Natural killer cell (primary cell): ENCODE measurements around the gene UPF3B. TPM values are rescaled to one million over a fixed set of nuclear protein-coding genes. Genes with fewer than 3 reads are reported as not detected.

Experiments
- ATAC-seq, 3 donors: fragments of 150-1000 bp in 2 of 3; fragments of 200-7000 bp in 1 of 3; cut with Tn5 transposase; 1 replicate in 1 of 3; 2 replicates in 2 of 3; pipeline ENCODE4 v1.10.0; 2021; ENCODE audit warnings: mild to moderate bottlenecking in 2 of 3, moderate library complexity in 2 of 3
- DNase-seq, 2 donors: peaks; one replicate each; pipeline versions ENCODE4 v3.0.0 to v3.0.0-alpha.2; 2013 to 2021; ENCODE audit warnings: mixed read lengths in 1 of 2
- H3K27ac ChIP-seq: one replicate; pipeline ENCODE4 v1.5.1; 2013; ENCODE audit warnings: mild to moderate bottlenecking, low read length
- H3K27me3 ChIP-seq: one replicate; pipeline ENCODE4 v1.6.1; 2013; ENCODE audit warnings: low read length; ENCODE audit not compliant: control insufficient read depth, insufficient read depth
- H3K36me3 ChIP-seq: one replicate; pipeline ENCODE4 v1.6.1; 2013; ENCODE audit warnings: low read length; ENCODE audit not compliant: control insufficient read depth, insufficient read depth
- H3K4me1 ChIP-seq: one replicate; pipeline ENCODE4 v1.6.1; 2013; ENCODE audit warnings: low read length; ENCODE audit not compliant: control insufficient read depth, insufficient read depth
- H3K4me3 ChIP-seq: one replicate; pipeline ENCODE4 v1.5.1; 2013; ENCODE audit warnings: low read length
- H3K9me3 ChIP-seq: one replicate; pipeline ENCODE4 v1.6.1; 2013; ENCODE audit warnings: low read length; ENCODE audit not compliant: control insufficient read depth, insufficient read depth
- H3K27ac Mint-ChIP-seq, 2 donors: one replicate each; pipeline ENCODE4 v1.8.0; 2022; ENCODE audit warnings: mild to moderate bottlenecking in 2 of 2, mixed read lengths in 2 of 2, moderate library complexity in 1 of 2
- H3K27me3 Mint-ChIP-seq, 2 donors: one replicate each; pipeline ENCODE4 v1.8.0; 2022; ENCODE audit warnings: low read depth in 2 of 2, mixed read lengths in 2 of 2
- H3K36me3 Mint-ChIP-seq: one replicate; pipeline ENCODE4 v1.8.0; 2022; ENCODE audit warnings: mixed read lengths
- H3K4me1 Mint-ChIP-seq, 2 donors: one replicate each; pipeline ENCODE4 v1.8.0; 2022; ENCODE audit warnings: mixed read lengths in 2 of 2
- H3K4me3 Mint-ChIP-seq: one replicate; pipeline ENCODE4 v1.8.0; 2022; ENCODE audit warnings: mild to moderate bottlenecking, moderate library complexity, mixed read lengths
- H3K9me3 Mint-ChIP-seq, 2 donors: one replicate each; pipeline ENCODE4 v1.8.0; 2022; ENCODE audit warnings: mixed read lengths in 2 of 2
- WGBS: methylation state at CpG from one replicate; pipeline ENCODE4 v1.1.7; 2013; ENCODE audit warnings: missing lambda C conversion rate; ENCODE audit not compliant: insufficient coverage; 5-methylcytosine and 5-hydroxymethylcytosine counted together
- intact Hi-C: fragments of 100-400 bp; cut with micrococcal nuclease; formaldehyde crosslinking; loops from one replicate; pipeline ENCODE4 v1.14.2; 2022
- total RNA-seq, 4 donors: library from RNA; stranded (reverse); fragments of 120-200 nt in 1 of 4; gene quantifications; one replicate each; pipeline versions ENCODE4 v1.2.3 to v1.2.4, GENCODE V29; 2013 to 2022
- TF ChIP-seq, protein P1 (sequence below): fragments of 200-600 bp; IDR thresholded peaks from one replicate; pipeline ENCODE4 v1.8.0; 2022; ENCODE audit warnings: antibody characterized with exemption

Gene UPF3B
- total RNA-seq, 3 donors from 2014 or later (not counting 1 experiment from before 2014, with no cell fraction given) = 9.3 to 16.4 (median 12.4) TPM

DNA sequence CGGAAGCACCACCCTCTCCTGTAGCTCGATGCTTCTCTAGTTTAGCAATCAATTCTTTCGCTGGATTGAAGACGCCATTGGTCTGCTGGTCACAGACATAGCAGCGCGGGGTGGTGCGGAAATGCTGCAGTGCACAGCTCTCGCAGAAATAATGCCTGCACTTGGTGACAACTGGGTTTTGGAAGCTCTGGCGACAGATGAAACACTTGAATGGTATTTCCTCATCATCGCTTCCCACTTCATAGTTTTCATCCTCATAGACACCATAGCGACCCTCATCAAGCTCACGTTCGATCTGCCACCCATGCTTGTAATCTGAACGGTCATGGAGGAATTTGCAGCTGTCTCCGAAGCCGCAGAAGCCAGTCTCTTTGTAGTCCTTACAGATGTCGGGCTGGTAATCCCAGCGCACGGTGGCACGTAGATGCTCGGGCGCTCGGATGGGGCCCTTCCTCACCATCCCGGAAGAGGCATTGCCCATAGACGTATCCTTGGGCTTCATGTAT, 17.9 kb upstream of the UPF3B start:
- under 1% methylated on average over 25 of the region's 25 CpGs for WGBS
- intact Hi-C loops = loop anchor here (1.0 to 5.0 kb wide), 3 partner anchors 17 to 403 kb away; partner anchors contain the start of genes RPL39 and SLC25A5
- Histone ChIP-seq H3K27me3 (no peaks in the 10 kb centered on the region), H3K36me3 (no peaks in the 10 kb centered on the region), H3K9me3 (no peaks in the 10 kb centered on the region), H3K27ac (peak overlapping the region; percentile 97), H3K4me1 (peaks cover 13% of the 10 kb centered on the region), H3K4me3 (peak overlapping the region; percentile 65)
- DNase-seq (peak; percentile 21 to 61), ATAC-seq (peak; percentile 5 to 29 (median 22))
- TF ChIP-seq, protein P1, sequence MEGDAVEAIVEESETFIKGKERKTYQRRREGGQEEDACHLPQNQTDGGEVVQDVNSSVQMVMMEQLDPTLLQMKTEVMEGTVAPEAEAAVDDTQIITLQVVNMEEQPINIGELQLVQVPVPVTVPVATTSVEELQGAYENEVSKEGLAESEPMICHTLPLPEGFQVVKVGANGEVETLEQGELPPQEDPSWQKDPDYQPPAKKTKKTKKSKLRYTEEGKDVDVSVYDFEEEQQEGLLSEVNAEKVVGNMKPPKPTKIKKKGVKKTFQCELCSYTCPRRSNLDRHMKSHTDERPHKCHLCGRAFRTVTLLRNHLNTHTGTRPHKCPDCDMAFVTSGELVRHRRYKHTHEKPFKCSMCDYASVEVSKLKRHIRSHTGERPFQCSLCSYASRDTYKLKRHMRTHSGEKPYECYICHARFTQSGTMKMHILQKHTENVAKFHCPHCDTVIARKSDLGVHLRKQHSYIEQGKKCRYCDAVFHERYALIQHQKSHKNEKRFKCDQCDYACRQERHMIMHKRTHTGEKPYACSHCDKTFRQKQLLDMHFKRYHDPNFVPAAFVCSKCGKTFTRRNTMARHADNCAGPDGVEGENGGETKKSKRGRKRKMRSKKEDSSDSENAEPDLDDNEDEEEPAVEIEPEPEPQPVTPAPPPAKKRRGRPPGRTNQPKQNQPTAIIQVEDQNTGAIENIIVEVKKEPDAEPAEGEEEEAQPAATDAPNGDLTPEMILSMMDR = no peak
- H3K9me3 Mint-ChIP-seq = no peaks in the 10 kb centered on the region
- H3K4me3 Mint-ChIP-seq = peak overlapping the region; percentile 97
- peaks cover 19 to 25% of the 10 kb centered on the region in 2 donors for H3K4me1 Mint-ChIP-seq
- no peaks in the 10 kb centered on the region for H3K27me3 Mint-ChIP-seq
- H3K27ac Mint-ChIP-seq = peak overlapping the region; percentile 97 to 99
- no peaks in the 10 kb centered on the region for H3K36me3 Mint-ChIP-seq

DNA sequence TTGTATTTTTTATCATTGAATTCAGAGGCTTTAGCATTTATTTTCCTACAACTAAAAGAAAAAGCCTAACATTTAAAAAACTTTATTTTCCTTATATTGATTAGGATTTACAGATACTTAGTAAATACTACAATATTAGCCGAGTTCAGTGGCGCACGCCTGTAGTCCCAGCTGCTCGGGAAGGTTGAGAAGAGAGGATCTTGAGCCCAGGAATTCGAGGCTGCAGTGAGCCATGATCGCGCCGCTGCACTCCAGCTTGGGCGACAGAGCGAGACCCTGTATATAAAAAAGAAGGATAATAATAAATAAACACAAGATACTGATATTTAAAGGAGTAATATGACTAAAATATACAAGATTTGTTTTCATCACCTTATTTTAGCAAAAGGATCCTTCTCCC, 681 bp upstream of the UPF3B start:
- ATAC-seq = no peak
- Mint-ChIP-seq H3K36me3 (no peaks in the 10 kb centered on the region), H3K27me3 (peaks cover 0 to 11% of the 10 kb centered on the region in 2 donors), H3K4me3 (peak overlapping the region; percentile 100), H3K4me1 (peaks cover 14 to 15% of the 10 kb centered on the region in 2 donors), H3K27ac (peak overlapping the region; percentile 99), H3K9me3 (no peaks in the 10 kb centered on the region)
- intact Hi-C loops = loop anchor here (1.0 to 5.0 kb wide), 2 partner anchors 18 to 61 kb away; partner anchors contain the start of genes NDUFA1, RNF113A and RPL39
- TF ChIP-seq, protein P1 = no peak
- Histone ChIP-seq H3K4me1 (peaks cover 12% of the 10 kb centered on the region), H3K27me3 (no peaks in the 10 kb centered on the region), H3K36me3 (no peaks in the 10 kb centered on the region), H3K4me3 (no peak overlapping the region), H3K27ac (peak overlapping the region; percentile 75), H3K9me3 (no peaks in the 10 kb centered on the region)
- no peak for DNase-seq
- no CpG with 5 or more reads among the region's 10 CpGs for WGBS

GRCh38 chrX:119833905-119834304, 18.9 kb downstream of the UPF3B start:
- no peaks in the 10 kb centered on the region for H3K4me1 Mint-ChIP-seq
- no peaks in the 10 kb centered on the region for H3K9me3 ChIP-seq
- peaks cover 28% of the 10 kb centered on the region for H3K36me3 ChIP-seq
- no peak overlapping the region for H3K4me3 ChIP-seq
- no peaks in the 10 kb centered on the region for H3K4me1 ChIP-seq
- H3K36me3 Mint-ChIP-seq = peaks cover 10% of the 10 kb centered on the region
- H3K27ac Mint-ChIP-seq = no peak overlapping the region
- no peaks in the 10 kb centered on the region for H3K27me3 Mint-ChIP-seq
- DNase-seq (no peak), ATAC-seq (no peak)
- TF ChIP-seq, protein P1 = no peak
- H3K9me3 Mint-ChIP-seq = no peaks in the 10 kb centered on the region
- no peaks in the 10 kb centered on the region for H3K27me3 ChIP-seq
- H3K4me3 Mint-ChIP-seq = no peak overlapping the region
- WGBS = 67% methylated on average over 1 of the region's 3 CpGs
- no peak overlapping the region for H3K27ac ChIP-seq
- intact Hi-C loops = no loop called here

- no peaks in the 10 kb centered on the region for H3K27me3 ChIP-seq
- intact Hi-C loops = no loop called here
- H3K27ac ChIP-seq = no peak overlapping the region
- DNase-seq = no peak
- no peak overlapping the region for H3K4me3 ChIP-seq
- Mint-ChIP-seq H3K27me3 (no peaks in the 10 kb centered on the region), H3K27ac (no peak overlapping the region), H3K4me3 (no peak overlapping the region), H3K36me3 (no peaks in the 10 kb centered on the region), H3K4me1 (no peaks in the 10 kb centered on the region), H3K9me3 (no peaks in the 10 kb centered on the region)
- 94% methylated on average over 2 of the region's 5 CpGs for WGBS
- H3K4me1 ChIP-seq = no peaks in the 10 kb centered on the region
- no peak for ATAC-seq
- TF ChIP-seq, protein P1 = no peak
- H3K36me3 ChIP-seq = peaks cover 7% of the 10 kb centered on the region
- H3K9me3 ChIP-seq = no peaks in the 10 kb centered on the region
These were observed 24.3 kb downstream of the UPF3B start for GRCh38 chrX:119828446-119828845.
